K562 (cell line): Measurements from ENCODE around the gene MAPK13. TPM values are rescaled to one million over a fixed set of nuclear protein-coding genes. Genes with fewer than 3 reads are reported as not detected.

Source experiments
- ATAC-seq: fragments of 200-7000 bp; cut with Tn5 transposase; 3 replicates; pipeline ENCODE4 v1.9.1; 2020; ENCODE audit warnings: moderate library complexity
- BruUV-seq: library from RNA; stranded (reverse); fragments of 400-500 nt; replicated peaks from 2 replicates; lab custom pipeline; 2021; lab: Mats Ljungman, UMichigan
- CTCF ChIA-PET: fragments of 300-600 bp; formaldehyde crosslinking; extraction: SDS; loops from one replicate; lab custom pipeline; 2021; ENCODE audit warnings: low intra/inter-chr PET ratio; lab: Yijun Ruan, JAX
- POLR2A ChIA-PET: fragments of 300-600, 350-650 bp; sonication (Branson Sonifier 250); formaldehyde crosslinking; extraction: SDS; loops from one replicate; lab custom pipeline; 2021; ENCODE audit warnings: antibody characterized with exemption, inconsistent platforms; lab: Yijun Ruan, JAX
- DNase-seq, 4 experiments: peaks; one replicate each; pipeline versions ENCODE4 v3.0.0 to v3.0.0-alpha.2; 2011 to 2018; ENCODE audit warnings: low spot score in 3 of 4, mixed read lengths in 3 of 4; ENCODE audit errors: extremely low read depth in 1 of 4
- FAIRE-seq: peaks from 2 replicates; lab custom pipeline; 2011; peaks lifted over from hg19 to GRCh38; lab: Jason Lieb, UNC
- H2AFZ ChIP-seq: 2 replicates; pipeline ENCODE4 v1.6.0; 2011; ENCODE audit warnings: low read depth, low read length, control low read depth, inconsistent platforms
- H3K27ac ChIP-seq: fragments of 200-600 bp; 3 replicates; pipeline ENCODE4 v1.8.0; 2011; ENCODE audit warnings: low read depth, mild to moderate bottlenecking, control low read depth, inconsistent platforms, low read length, moderate library complexity, mixed read lengths; ENCODE audit errors: extremely low read depth
- H3K27me3 ChIP-seq, 2 experiments: fragments of 300-600 bp in 1 of 2; 2 replicates in 1 of 2; 3 replicates in 1 of 2; pipeline versions ENCODE4 v1.6.0 to v1.8.0; 2011; ENCODE audit warnings: inconsistent platforms in 2 of 2, low read length in 2 of 2, mild to moderate bottlenecking in 1 of 2, mixed read lengths in 1 of 2, moderate library complexity in 1 of 2; ENCODE audit not compliant: control insufficient read depth in 2 of 2, insufficient read depth in 2 of 2
- H3K36me3 ChIP-seq: fragments of 300-600 bp; 3 replicates; pipeline ENCODE4 v1.8.0; 2011; ENCODE audit warnings: mild to moderate bottlenecking, low read length, inconsistent platforms; ENCODE audit not compliant: control insufficient read depth, insufficient read depth
- H3K4me1 ChIP-seq, 2 experiments: fragments of 200-600 bp in 1 of 2; replicated peaks in 1 of 2; 2 replicates in 1 of 2; 3 replicates in 1 of 2; pipeline versions ENCODE4 v1.5.1 to v1.8.0; 2011; ENCODE audit warnings: inconsistent platforms in 2 of 2, low read length in 2 of 2, mild to moderate bottlenecking in 1 of 2, mixed read lengths in 1 of 2, moderate library complexity in 1 of 2; ENCODE audit not compliant: control insufficient read depth in 2 of 2, insufficient read depth in 2 of 2
- H3K4me2 ChIP-seq: 2 replicates; pipeline ENCODE4 v1.6.1; 2011; ENCODE audit warnings: low read length, control low read depth, inconsistent platforms, mixed read lengths; ENCODE audit not compliant: insufficient read depth
- H3K4me3 ChIP-seq: fragments of 200-600 bp; sonication (generic), shearing (Covaris generic); 2 replicates; pipeline ENCODE4 v1.5.1; 2016; ENCODE audit warnings: control low read depth, inconsistent platforms
- H3K79me2 ChIP-seq: fragments of 200-600 bp; 3 replicates; pipeline ENCODE4 v1.8.0; 2011; ENCODE audit warnings: low read length, inconsistent platforms; ENCODE audit not compliant: control insufficient read depth, insufficient read depth
- H3K9ac ChIP-seq, 2 experiments: 2 replicates each; pipeline versions ENCODE4 v1.6.0 to v1.6.1; 2011; ENCODE audit warnings: low read depth in 2 of 2, low read length in 2 of 2, control low read depth in 1 of 2, inconsistent platforms in 1 of 2, mild to moderate bottlenecking in 1 of 2, mixed read lengths in 1 of 2; ENCODE audit not compliant: insufficient read depth in 1 of 2
- H3K9me1 ChIP-seq: one replicate; pipeline ENCODE4 v1.6.0; 2011; ENCODE audit warnings: inconsistent platforms, mild to moderate bottlenecking, low read length, moderate library complexity; ENCODE audit not compliant: control insufficient read depth, insufficient read depth
- H3K9me3 ChIP-seq: replicated peaks from 2 replicates; pipeline ENCODE4 v1.5.1; 2011; ENCODE audit warnings: low read depth, low read length, inconsistent platforms; ENCODE audit not compliant: control insufficient read depth, insufficient read depth
- H4K20me1 ChIP-seq: replicated peaks from 2 replicates; pipeline ENCODE4 v1.6.1; 2011; ENCODE audit warnings: low read length, inconsistent platforms, mixed read lengths; ENCODE audit not compliant: control insufficient read depth, insufficient read depth
- ARNT ChIP-seq, 2 experiments: fragments of 450-650 bp; IDR thresholded peaks; 2 replicates each; pipeline ENCODE4 v1.6.1; 2016; ENCODE audit warnings: mild to moderate bottlenecking in 1 of 2
- BMI1 ChIP-seq: fragments of 150-350 bp; IDR thresholded peaks from 2 replicates; pipeline ENCODE4 v1.6.1; 2014; ENCODE audit warnings: low read length
- BRD9 ChIP-seq: fragments of 450-650 bp; IDR thresholded peaks from 2 replicates; pipeline ENCODE4 v1.6.1; 2018; ENCODE audit warnings: low read depth; ENCODE audit not compliant: partially characterized antibody
- CREBBP ChIP-seq: IDR thresholded peaks from one replicate; pipeline ENCODE4 v1.6.1; 2012; ENCODE audit warnings: low read depth, mild to moderate bottlenecking, control low read depth, inconsistent platforms, low read length
- HNRNPH1 ChIP-seq: fragments of 200-400 bp; formaldehyde crosslinking; optimal IDR thresholded peaks from 2 replicates; pipeline ENCODE3; 2017; ENCODE audit warnings: low read depth, mild to moderate bottlenecking, low read length, moderate library complexity
- ILK ChIP-seq: fragments of 450-650 bp; IDR thresholded peaks from 2 replicates; pipeline ENCODE4 v1.6.1; 2016; ENCODE audit warnings: missing genetic modification characterization, low read depth, mild to moderate bottlenecking, missing compliant biosample characterization, moderate library complexity, borderline replicate concordance
- NCOA4 ChIP-seq: fragments of 450-650 bp; IDR thresholded peaks from 2 replicates; pipeline ENCODE4 v1.6.1; 2018; ENCODE audit warnings: mild to moderate bottlenecking; ENCODE audit not compliant: partially characterized antibody
- NR2C1 ChIP-seq, 2 experiments: fragments of 450-650 bp; IDR thresholded peaks; 2 replicates each; pipeline ENCODE4 v1.6.1; 2017; ENCODE audit warnings: mild to moderate bottlenecking in 2 of 2, antibody characterized with exemption in 1 of 2, inconsistent platforms in 1 of 2, missing compliant biosample characterization in 1 of 2, missing genetic modification characterization in 1 of 2
- OTX1 ChIP-seq: fragments of 450-650 bp; formaldehyde crosslinking; IDR thresholded peaks from 2 replicates; pipeline ENCODE4 v1.4.0; 2022; ENCODE audit warnings: mild to moderate bottlenecking
- RB1 ChIP-seq: fragments of 450-650 bp; IDR thresholded peaks from 2 replicates; pipeline ENCODE4 v1.6.1; 2017; ENCODE audit warnings: low read depth, mild to moderate bottlenecking
- SIN3A ChIP-seq, 2 experiments: fragments of 150-350 bp in 1 of 2; IDR thresholded peaks; 2 replicates each; pipeline ENCODE4 v1.6.1; 2011 to 2016; ENCODE audit warnings: borderline replicate concordance in 2 of 2, low read depth in 2 of 2, low read length in 2 of 2, mild to moderate bottlenecking in 2 of 2, moderate library complexity in 2 of 2; ENCODE audit not compliant: control insufficient read depth in 1 of 2
- SP2 ChIP-seq: IDR thresholded peaks from 2 replicates; pipeline ENCODE4 v1.6.1; 2011; ENCODE audit warnings: mild to moderate bottlenecking, low read depth, low read length, moderate library complexity; ENCODE audit not compliant: poor library complexity, severe bottlenecking; ENCODE audit errors: extremely low read depth
- ZC3H11A ChIP-seq: IDR thresholded peaks from 2 replicates; pipeline ENCODE4 v1.6.1; 2012; ENCODE audit warnings: low read depth, low read length, improper control_type of control experiment
- ZNF197 ChIP-seq: fragments of 200-800 bp; sonication (Bioruptor generic); IDR thresholded peaks from 2 replicates; pipeline ENCODE4 v1.6.1; 2016; ENCODE audit warnings: low read depth, missing genetic modification characterization, missing compliant biosample characterization
- ZNF212 ChIP-seq: fragments of 450-650 bp; formaldehyde crosslinking; IDR thresholded peaks from 2 replicates; pipeline ENCODE4 v1.4.0; 2020; ENCODE audit warnings: mild to moderate bottlenecking
- ZNF324 ChIP-seq: fragments of 250-450 bp; sonication (Bioruptor Pico); IDR thresholded peaks from 2 replicates; pipeline ENCODE4 v1.4.0; 2020; ENCODE audit warnings: mild to moderate bottlenecking
- ZNF695 ChIP-seq: fragments of 450-650 bp; formaldehyde crosslinking; IDR thresholded peaks from 2 replicates; pipeline ENCODE4 v1.4.0; 2020; ENCODE audit warnings: mild to moderate bottlenecking, moderate library complexity
- WGBS: fragments of 100-300 bp; shearing (Covaris generic); methylation state at CpG from one replicate; pipeline ENCODE4 v1.1.6; 2016; ENCODE audit warnings: low coverage, mixed read lengths; ENCODE audit not compliant: insufficient coverage; ENCODE audit errors: missing lambda C conversion rate; 5-methylcytosine and 5-hydroxymethylcytosine counted together
- in situ Hi-C: fragments of 300-500 bp; cut with MboI; formaldehyde crosslinking; loops from 4 replicates; pipeline ENCODE4 v1.15.0; 2018; ENCODE audit warnings: inconsistent platforms, mixed read lengths
- intact Hi-C: fragments of 100-400 bp; cut with micrococcal nuclease; formaldehyde crosslinking; loops from 2 replicates; pipeline ENCODE4 v1.14.2; 2022
- polyA plus RNA-seq, 8 experiments: library from polyadenylated mRNA; depleted of rRNA in 4 of 8; stranded (reverse) in 5 of 8; unstranded in 3 of 8; fragments of >200 nt; fragmentation: Nextera tagmentation in 2 of 8; fragmentation: Illumina TruSeq in 1 of 8; extraction: Ambion mirVana in 2 of 8; extraction: Trizol in 1 of 8; gene quantifications; 2 replicates each; pipeline versions ENCODE4 v1.2.1 to v1.2.3, GENCODE V29; 2011 to 2014; ENCODE audit warnings: inconsistent platforms in 1 of 8, missing spikeins in 1 of 8
- total RNA-seq, 7 experiments: library from RNA; depleted of rRNA in 6 of 7; stranded (reverse); fragments of >200 nt in 6 of 7; fragmentation: Illumina TruSeq in 2 of 7; extraction: Trizol in 2 of 7; gene quantifications; 2 replicates each; pipeline versions ENCODE4 v1.2.1 to v1.2.3, GENCODE V29; 2011 to 2021; ENCODE audit warnings: low replicate concordance in 1 of 7
- TF ChIP-seq, protein P1 (sequence below): fragments of 450-650 bp; formaldehyde crosslinking; IDR thresholded peaks from 2 replicates; pipeline ENCODE4 v1.4.0; 2022; ENCODE audit warnings: missing genetic modification characterization
- TF ChIP-seq, protein P2 (sequence below): sonication (generic); formaldehyde crosslinking; IDR thresholded peaks from 2 replicates; pipeline ENCODE4 v1.8.0; 2022; ENCODE audit warnings: mild to moderate bottlenecking, missing genetic modification reagents
- TF ChIP-seq, protein P3 (sequence below): fragments of 250-450 bp; sonication (Bioruptor Pico); IDR thresholded peaks from 2 replicates; pipeline ENCODE4 v1.8.0; 2022; ENCODE audit warnings: inconsistent platforms

Gene MAPK13
- total and polyA plus RNA-seq, 9 of the 15 experiments (the other 6 are each of a cell fraction or from before 2014, with no cell fraction given): 0.03 to 2.3 (median 0.48) TPM; not detected in 1

DNA sequence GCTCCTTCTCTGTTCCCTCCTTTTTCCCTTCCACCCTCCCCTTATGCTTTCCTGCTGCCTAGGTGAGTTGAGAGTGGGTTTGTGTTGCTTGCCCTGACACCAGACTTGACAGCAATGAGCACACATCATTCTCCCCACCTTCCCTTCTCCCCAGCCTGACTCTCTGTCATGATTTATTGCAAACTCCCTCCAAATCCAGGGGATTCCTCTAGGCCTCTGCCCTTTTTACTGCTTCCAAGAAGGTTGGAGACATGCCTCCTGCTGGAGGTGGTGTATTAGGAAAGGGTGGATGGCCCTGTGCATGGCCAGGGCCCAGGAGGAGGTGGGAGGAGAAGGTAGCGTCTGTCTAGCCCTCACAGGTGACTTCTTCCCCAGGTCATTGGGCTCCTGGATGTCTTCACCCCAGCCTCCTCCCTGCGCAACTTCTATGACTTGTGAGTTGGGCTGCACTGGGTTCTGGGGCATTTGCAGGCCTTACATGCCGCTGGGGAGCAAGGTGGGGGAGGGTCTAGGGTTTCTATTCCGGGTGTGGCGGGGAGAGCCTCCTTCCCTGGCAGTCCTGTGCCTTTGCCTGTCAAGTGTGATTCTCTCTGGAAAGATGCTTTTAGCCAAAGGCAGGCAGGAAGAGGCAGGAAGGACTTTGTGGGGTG, 2.1 kb downstream of the MAPK13 start:
- BruUV-seq: no TSS peak
- DNase-seq: no peak
- POLR2A ChIA-PET: interaction anchor here (0.5 to 2.3 kb wide), 5 partner anchors 10 to 471 kb away, joined by 3 to 9 read pairs (median 5); no protein-coding TSS in a partner anchor
- TF ChIP-seq ZNF197 (CRISPR knock-in tag): no peak
- TF ChIP-seq ARNT (IDR thresholded peaks at IDR 0.05): no peak
- TF ChIP-seq HNRNPH1: no peak
- no peak for TF ChIP-seq ZNF212 (CRISPR knock-in tag)
- TF ChIP-seq SP2: no peak
- TF ChIP-seq, protein P1, sequence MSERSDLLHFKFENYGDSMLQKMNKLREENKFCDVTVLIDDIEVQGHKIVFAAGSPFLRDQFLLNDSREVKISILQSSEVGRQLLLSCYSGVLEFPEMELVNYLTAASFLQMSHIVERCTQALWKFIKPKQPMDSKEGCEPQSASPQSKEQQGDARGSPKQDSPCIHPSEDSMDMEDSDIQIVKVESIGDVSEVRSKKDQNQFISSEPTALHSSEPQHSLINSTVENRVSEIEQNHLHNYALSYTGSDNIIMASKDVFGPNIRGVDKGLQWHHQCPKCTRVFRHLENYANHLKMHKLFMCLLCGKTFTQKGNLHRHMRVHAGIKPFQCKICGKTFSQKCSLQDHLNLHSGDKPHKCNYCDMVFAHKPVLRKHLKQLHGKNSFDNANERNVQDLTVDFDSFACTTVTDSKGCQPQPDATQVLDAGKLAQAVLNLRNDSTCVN (CRISPR knock-in tag): 0 out of 2 replicates have a peak, but pooled peaks have one; percentile 58
- no peak for TF ChIP-seq CREBBP
- no peak for TF ChIP-seq RB1
- no peak for TF ChIP-seq NCOA4
- TF ChIP-seq, protein P2, sequence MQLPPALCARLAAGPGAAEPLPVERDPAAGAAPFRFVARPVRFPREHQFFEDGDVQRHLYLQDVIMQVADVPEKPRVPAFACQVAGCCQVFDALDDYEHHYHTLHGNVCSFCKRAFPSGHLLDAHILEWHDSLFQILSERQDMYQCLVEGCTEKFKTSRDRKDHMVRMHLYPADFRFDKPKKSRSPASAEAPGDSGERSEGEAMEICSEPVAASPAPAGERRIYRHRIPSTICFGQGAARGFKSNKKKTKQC (CRISPR knock-in tag): no peak
- no peak for TF ChIP-seq ILK (tag)
- no peak for TF ChIP-seq BMI1
- TF ChIP-seq BRD9: no peak
- TF ChIP-seq SIN3A (IDR thresholded peaks at IDR 0.05; ENCODE audit: borderline replicate concordance in 2 of 2, control insufficient read depth in 1 of 2, low read depth in 2 of 2, low read length in 2 of 2): no peak
- TF ChIP-seq, protein P3, sequence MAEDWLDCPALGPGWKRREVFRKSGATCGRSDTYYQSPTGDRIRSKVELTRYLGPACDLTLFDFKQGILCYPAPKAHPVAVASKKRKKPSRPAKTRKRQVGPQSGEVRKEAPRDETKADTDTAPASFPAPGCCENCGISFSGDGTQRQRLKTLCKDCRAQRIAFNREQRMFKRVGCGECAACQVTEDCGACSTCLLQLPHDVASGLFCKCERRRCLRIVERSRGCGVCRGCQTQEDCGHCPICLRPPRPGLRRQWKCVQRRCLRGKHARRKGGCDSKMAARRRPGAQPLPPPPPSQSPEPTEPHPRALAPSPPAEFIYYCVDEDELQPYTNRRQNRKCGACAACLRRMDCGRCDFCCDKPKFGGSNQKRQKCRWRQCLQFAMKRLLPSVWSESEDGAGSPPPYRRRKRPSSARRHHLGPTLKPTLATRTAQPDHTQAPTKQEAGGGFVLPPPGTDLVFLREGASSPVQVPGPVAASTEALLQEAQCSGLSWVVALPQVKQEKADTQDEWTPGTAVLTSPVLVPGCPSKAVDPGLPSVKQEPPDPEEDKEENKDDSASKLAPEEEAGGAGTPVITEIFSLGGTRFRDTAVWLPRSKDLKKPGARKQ (CRISPR knock-in tag): no peak
- TF ChIP-seq ZNF695 (CRISPR knock-in tag): no peak
- 0 out of 2 replicates have a peak, but pooled peaks have one; percentile 3 for TF ChIP-seq ZC3H11A
- no peak for TF ChIP-seq NR2C1 (IDR thresholded peaks at IDR 0.05)
- TF ChIP-seq NR2C1 (tag; IDR thresholded peaks at IDR 0.05): no peak
- 0 out of 2 replicates have a peak, but pooled peaks have one; percentile 7 for TF ChIP-seq ZNF324 (CRISPR knock-in tag)
- no peak for TF ChIP-seq OTX1

More for the DNA sequence above, 2.1 kb downstream of the MAPK13 start:
- H3K4me2 ChIP-seq: no peak overlapping the region
- in situ Hi-C loops: no loop called here
- no peak overlapping the region for H3K9ac ChIP-seq
- no peaks in the 10 kb centered on the region for H3K9me1 ChIP-seq
- no peak overlapping the region for H3K27ac ChIP-seq
- H3K79me2 ChIP-seq: no peaks in the 10 kb centered on the region
- no peaks in the 10 kb centered on the region for H3K36me3 ChIP-seq
- H3K4me3 ChIP-seq: no peak overlapping the region
- H2AFZ ChIP-seq: no peak overlapping the region
- no peak for ATAC-seq
- H3K9me3 ChIP-seq: no peaks in the 10 kb centered on the region
- CTCF ChIA-PET: no interaction called here
- H3K27me3 ChIP-seq: peaks cover 10 to 33% of the 10 kb centered on the region in 2 experiments; a peak in 4 of 5 replicates
- peaks cover 17 to 28% of the 10 kb centered on the region in 2 experiments for H3K4me1 ChIP-seq
- WGBS: 39% methylated on average over 5 of the region's 5 CpGs
- FAIRE-seq: no peak
- H4K20me1 ChIP-seq: no peaks in the 10 kb centered on the region; the same call in 1 of the 2 replicates
- intact Hi-C loops: no loop called here
